Kidney epithelial cell (primary cell): Measurements from ENCODE around the gene MRPL52. TPM values are rescaled to one million over a fixed set of nuclear protein-coding genes. Genes with fewer than 3 reads are reported as not detected.
"Not testable (repeated sequence)": the region's sequence is repeated elsewhere in the genome, so short reads cannot be mapped to it uniquely, and the experiment has no call there.

Experiments
- DNase-seq: peaks from one replicate; pipeline ENCODE4 v3.0.0-alpha.2; 2010; ENCODE audit warnings: low read depth
- H3K27me3 ChIP-seq: 2 replicates; pipeline ENCODE4 v1.6.0; 2011; ENCODE audit warnings: low read length; ENCODE audit not compliant: control insufficient read depth, insufficient read depth
- H3K36me3 ChIP-seq: 2 replicates; pipeline ENCODE4 v1.5.1; 2011; ENCODE audit warnings: low read length; ENCODE audit not compliant: control insufficient read depth, insufficient read depth
- H3K4me3 ChIP-seq: 2 replicates; pipeline ENCODE4 v1.5.1; 2011; ENCODE audit warnings: low read depth, mild to moderate bottlenecking, control low read depth, low read length
- CTCF ChIP-seq: IDR thresholded peaks from 2 replicates; pipeline ENCODE4 v1.5.1; 2011; ENCODE audit warnings: mild to moderate bottlenecking, moderate library complexity, low read length, control low read depth, inconsistent platforms; ENCODE audit not compliant: insufficient read depth, poor library complexity, severe bottlenecking
- total RNA-seq: library from RNA; depleted of rRNA; stranded (reverse); fragments of >200 nt; gene quantifications from 2 replicates; pipeline ENCODE4 v1.2.3, GENCODE V29; 2015

The MRPL52 gene
- total RNA-seq, 1 donor from 2014 or later = 362 TPM

GRCh38 chr14:22821193-22822015, 8.3 kb upstream of the MRPL52 start:
- H3K27me3 ChIP-seq = no peaks in the 10 kb centered on the region
- no peaks in the 10 kb centered on the region for H3K36me3 ChIP-seq
- DNase-seq = no peak
- TF ChIP-seq CTCF = no peak
- H3K4me3 ChIP-seq = no peak overlapping the region

GRCh38 chr14:22822016-22822570, 7.6 kb upstream of the MRPL52 start:
- no peak for DNase-seq
- Histone ChIP-seq H3K27me3 (no peaks in the 10 kb centered on the region), H3K36me3 (no peaks in the 10 kb centered on the region), H3K4me3 (no peak overlapping the region)
- TF ChIP-seq CTCF = no peak

DNA sequence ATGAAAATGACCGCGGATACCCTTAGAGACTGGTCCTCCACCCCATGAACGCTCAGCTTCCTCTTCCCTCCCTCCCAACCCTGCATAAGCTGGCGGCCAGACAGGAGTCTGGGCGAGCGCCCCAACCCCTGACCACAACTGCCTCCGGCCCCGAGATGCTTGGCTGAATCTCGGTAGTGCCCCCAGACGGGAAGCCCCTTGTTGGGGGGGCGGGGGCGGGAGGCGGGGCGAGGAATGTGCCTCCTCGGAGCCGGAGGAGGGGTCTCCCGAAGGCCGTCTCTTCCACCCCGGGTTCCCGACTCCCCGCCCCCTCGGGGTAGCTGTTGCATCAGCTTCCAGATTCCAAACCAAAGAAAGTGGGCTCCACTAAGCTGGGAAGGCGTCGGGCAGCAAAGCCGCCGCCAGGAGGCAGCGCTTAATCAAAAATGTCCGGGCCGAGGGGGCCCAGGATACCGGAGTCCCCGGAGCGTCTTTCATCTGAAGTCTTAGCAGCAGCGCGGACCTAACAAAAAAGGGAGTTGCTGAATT, 7.1 kb upstream of the MRPL52 start:
- no peak for DNase-seq
- no peaks in the 10 kb centered on the region for H3K27me3 ChIP-seq

DNA sequence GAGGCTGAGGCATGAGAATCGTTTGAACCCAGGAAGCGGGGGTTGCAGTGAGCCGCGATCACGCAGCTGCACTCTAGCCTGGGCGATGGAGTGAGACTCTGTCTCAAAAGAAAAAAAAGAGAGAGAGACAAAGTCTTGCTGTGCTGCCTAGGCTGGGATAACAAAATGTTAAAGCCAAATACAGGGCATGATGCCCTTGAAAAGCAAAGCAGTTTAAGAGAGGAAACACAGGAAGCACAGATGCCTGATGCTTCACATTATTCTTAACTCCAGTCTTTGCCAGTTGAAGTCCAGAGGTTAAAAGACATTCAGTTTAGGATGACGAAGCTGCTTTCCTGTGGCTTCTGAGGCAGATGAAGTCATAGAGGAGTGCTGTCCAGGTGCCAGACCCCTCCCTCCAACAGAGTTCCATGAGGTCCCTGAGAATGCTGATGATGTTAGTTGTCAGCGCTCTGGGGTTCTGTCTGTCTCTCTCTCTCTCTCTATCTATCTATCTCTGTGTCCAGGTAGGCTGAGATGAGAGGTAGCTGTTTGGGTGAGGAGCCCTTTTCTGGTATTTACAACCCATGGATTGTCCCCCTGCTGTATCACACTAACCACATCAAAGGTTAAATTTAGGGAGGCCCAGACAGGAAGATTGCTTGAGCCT, 4.9 kb upstream of the MRPL52 start:
- DNase-seq = peak; percentile 88
- no peaks in the 10 kb centered on the region for H3K27me3 ChIP-seq
- H3K36me3 ChIP-seq = no peaks in the 10 kb centered on the region
- no peak overlapping the region for H3K4me3 ChIP-seq
- no peak for TF ChIP-seq CTCF

More for the DNA sequence above, 7.1 kb upstream of the MRPL52 start:
- peak; percentile 87 for TF ChIP-seq CTCF
- H3K36me3 ChIP-seq = no peaks in the 10 kb centered on the region
- H3K4me3 ChIP-seq = no peak overlapping the region

DNA sequence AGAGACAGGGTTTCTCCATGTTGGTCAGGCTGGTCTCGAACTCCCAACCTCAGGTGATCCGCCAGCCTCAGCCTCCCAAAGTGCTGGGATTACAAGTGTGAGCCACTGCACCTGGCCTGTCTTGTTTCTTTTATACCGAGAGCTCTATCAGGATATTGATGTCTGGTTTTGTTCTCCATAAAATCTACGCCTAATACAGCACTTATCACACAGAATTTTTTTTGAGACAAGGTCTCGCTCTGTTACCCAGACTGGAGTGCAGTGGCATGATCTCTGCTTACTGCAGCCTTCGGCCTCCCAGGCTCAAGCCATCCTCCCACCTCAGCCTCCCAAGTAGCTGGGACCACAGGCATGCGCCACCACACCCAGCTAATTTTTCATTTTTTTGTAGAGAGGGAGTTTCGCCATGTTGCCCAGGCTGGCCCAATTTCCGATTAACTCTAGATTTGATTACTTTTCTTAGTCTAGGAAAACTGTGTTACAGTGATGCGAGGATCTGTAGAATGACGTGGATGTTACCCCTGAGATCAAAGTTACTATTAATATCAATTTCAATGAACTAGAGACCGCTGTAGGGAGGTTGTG, 519 bp upstream of the MRPL52 start:
- H3K36me3 ChIP-seq, H3K27me3 ChIP-seq: not testable (repeated sequence)
- peak overlapping the region; percentile 89 for H3K4me3 ChIP-seq

More for the DNA sequence above, 519 bp upstream of the MRPL52 start:
- DNase-seq = not testable (repeated sequence)
